Measurements from ENCODE around the gene B3GNT2. TPM values are rescaled to one million over a fixed set of nuclear protein-coding genes. Genes with fewer than 3 reads are reported as not detected.
"Not testable (repeated sequence)": the region's sequence is repeated elsewhere in the genome, so short reads cannot be mapped to it uniquely, and the experiment has no call there.

Gene B3GNT2
- total RNA-seq, 1 donor from 2014 or later: 34.6 TPM

GRCh38 chr2:62185475-62186155 is 10.3 kb upstream of the B3GNT2 start:
- no peak for DNase-seq (ENCODE audit: low read depth, low spot score)

- DNase-seq (ENCODE audit: low read depth, low spot score): no peak
Measured at GRCh38 chr2:62186156-62186905, 9.6 kb upstream of the B3GNT2 start.

- DNase-seq (ENCODE audit: low read depth, low spot score): no peak
Measured at GRCh38 chr2:62187246-62187645, 8.7 kb upstream of the B3GNT2 start.

- DNase-seq (ENCODE audit: low read depth, low spot score): no peak
Measured at GRCh38 chr2:62188416-62188815, 7.5 kb upstream of the B3GNT2 start.

- DNase-seq (ENCODE audit: low read depth, low spot score): no peak
Measured at GRCh38 chr2:62189196-62189595, 6.7 kb upstream of the B3GNT2 start.

GRCh38 chr2:62192811-62193210 is 3.1 kb upstream of the B3GNT2 start:
- DNase-seq (ENCODE audit: low read depth, low spot score): no peak

- DNase-seq (ENCODE audit: low read depth, low spot score): no peak
Measured at GRCh38 chr2:62194558-62195420, 1.1 kb upstream of the B3GNT2 start.

- no peak for DNase-seq (ENCODE audit: low read depth, low spot score)
Measured at GRCh38 chr2:62196278-62196901, 475 bp downstream of the B3GNT2 start.

- DNase-seq (ENCODE audit: low read depth, low spot score): no peak
Measured at GRCh38 chr2:62197011-62197924, 1.4 kb downstream of the B3GNT2 start.

- DNase-seq (ENCODE audit: low read depth, low spot score): no peak
Measured at GRCh38 chr2:62197925-62198633, 2.2 kb downstream of the B3GNT2 start.

- not testable (repeated sequence) for DNase-seq (ENCODE audit: low read depth, low spot score)
Measured at GRCh38 chr2:62198854-62199253, 2.9 kb downstream of the B3GNT2 start.

GRCh38 chr2:62199392-62200125 is 3.6 kb downstream of the B3GNT2 start:
- DNase-seq (ENCODE audit: low read depth, low spot score): no peak

- DNase-seq (ENCODE audit: low read depth, low spot score): no peak
Measured at GRCh38 chr2:62200291-62200841, 4.5 kb downstream of the B3GNT2 start.

GRCh38 chr2:62200868-62201267 is 5.0 kb downstream of the B3GNT2 start:
- no peak for DNase-seq (ENCODE audit: low read depth, low spot score)

GRCh38 chr2:62201307-62201706 is 5.4 kb downstream of the B3GNT2 start:
- no peak for DNase-seq (ENCODE audit: low read depth, low spot score)

- no peak for DNase-seq (ENCODE audit: low read depth, low spot score)
Measured at GRCh38 chr2:62202019-62202722, 6.3 kb downstream of the B3GNT2 start.

GRCh38 chr2:62202729-62203128 is 6.8 kb downstream of the B3GNT2 start:
- no peak for DNase-seq (ENCODE audit: low read depth, low spot score)

GRCh38 chr2:62203459-62203858 is 7.5 kb downstream of the B3GNT2 start:
- DNase-seq (ENCODE audit: low read depth, low spot score): no peak
